GM10847 (cell line): ENCODE measurements around the gene STX8.

Source experiments
- POLR2A ChIP-seq: IDR thresholded peaks from 2 replicates; pipeline ENCODE4 v1.6.1; 2011; ENCODE audit not compliant: insufficient read length; ENCODE audit errors: extremely low read depth

Gene STX8

DNA sequence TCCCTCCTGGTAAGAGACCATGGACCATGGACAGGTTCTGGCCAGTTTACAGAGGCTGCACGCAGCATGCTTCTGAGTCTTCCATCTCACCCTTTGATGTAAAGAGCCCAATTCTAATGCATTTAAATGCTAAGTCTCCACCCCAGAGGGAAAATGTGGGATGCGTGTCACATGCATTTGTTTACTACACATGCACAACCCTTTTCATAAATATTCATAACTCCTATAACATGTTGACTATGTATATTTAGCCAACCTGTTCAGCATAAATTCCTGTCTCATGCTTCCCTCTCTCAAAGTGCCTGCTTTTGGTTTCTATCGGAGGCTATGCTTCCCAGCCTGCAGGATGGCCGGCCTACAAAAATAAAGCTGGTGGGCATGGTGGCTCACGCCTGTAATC lies 260.3 kb downstream of the STX8 start:
- TF ChIP-seq POLR2A, result no peak

- no peak for TF ChIP-seq POLR2A
Measured at GRCh38 chr17:9313346-9313745, 262.3 kb downstream of the STX8 start.

GRCh38 chr17:9309216-9309615 lies 266.4 kb downstream of the STX8 start:
- TF ChIP-seq POLR2A, result no peak

GRCh38 chr17:9308069-9308468 lies 267.6 kb downstream of the STX8 start:
- TF ChIP-seq POLR2A, result no peak

GRCh38 chr17:9307313-9307998 lies 268.2 kb downstream of the STX8 start:
- no peak for TF ChIP-seq POLR2A

DNA sequence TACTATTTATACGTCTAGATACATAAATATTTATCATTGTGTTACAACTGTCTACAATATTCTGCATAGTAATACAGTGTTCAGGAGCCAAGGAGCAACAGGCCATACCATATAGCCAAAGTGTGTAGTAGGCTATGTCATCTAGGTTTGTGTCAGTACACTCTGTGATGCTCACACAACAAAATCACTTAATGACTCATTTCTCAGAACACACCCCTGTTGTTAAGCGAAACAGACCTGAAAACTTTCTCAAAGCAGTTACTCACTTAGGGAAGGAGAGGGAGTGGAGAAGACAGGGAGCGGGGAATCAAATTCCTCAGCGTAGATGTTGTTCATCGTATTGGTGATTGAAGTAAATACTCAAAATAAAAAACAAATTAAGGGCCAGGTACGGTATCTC lies 269.5 kb downstream of the STX8 start:
- TF ChIP-seq POLR2A, result no peak

- no peak for TF ChIP-seq POLR2A
Measured at GRCh38 chr17:9299695-9300094, 275.9 kb downstream of the STX8 start.

GRCh38 chr17:9298776-9299295 lies 276.8 kb downstream of the STX8 start:
- TF ChIP-seq POLR2A, result no peak

DNA sequence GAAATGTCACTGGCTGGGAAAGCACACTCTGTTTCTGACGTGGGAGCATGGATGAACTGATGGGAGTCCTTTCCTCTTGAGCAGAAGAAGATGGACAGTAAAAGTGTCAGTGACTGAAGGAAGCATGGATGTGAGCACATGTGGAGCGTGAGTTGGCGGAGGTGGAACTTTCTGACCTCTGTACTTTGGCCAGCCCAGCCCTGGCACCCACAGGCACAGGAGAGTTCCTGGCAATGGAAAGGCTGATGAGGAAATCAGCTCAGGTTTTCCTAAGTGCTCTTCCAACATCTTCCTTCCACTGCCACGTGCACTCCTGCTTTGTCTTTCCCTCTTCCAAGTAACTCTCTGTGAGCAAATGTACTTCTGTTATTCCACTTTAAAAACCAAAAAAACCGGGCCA lies 277.5 kb downstream of the STX8 start:
- TF ChIP-seq POLR2A, result no peak

DNA sequence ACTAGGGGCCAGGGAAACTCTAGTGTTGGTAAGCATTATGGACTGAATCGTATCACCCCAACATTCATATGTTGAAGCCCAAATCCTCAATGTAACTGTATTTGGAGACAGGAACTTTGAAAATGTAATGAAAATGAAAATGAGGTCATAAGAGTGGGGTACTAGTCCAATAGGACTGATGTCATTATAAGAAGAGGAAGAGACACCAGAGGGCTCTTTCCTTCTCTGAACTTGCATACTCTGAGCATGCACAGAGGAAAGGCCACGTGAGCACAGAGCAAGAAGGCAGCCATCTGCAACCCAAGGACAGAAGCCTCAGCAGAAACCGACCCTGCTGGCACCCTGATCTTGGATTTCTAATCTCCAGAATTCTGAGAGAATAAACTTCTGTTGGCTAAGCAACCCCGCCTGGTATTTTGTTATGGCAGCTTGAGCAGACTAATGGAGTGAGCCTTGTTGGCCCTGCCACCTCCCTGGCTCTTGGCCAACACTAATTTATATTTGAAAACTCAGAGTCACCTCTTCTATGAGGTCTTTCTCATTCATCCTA lies 280.9 kb downstream of the STX8 start:
- no peak for TF ChIP-seq POLR2A

DNA sequence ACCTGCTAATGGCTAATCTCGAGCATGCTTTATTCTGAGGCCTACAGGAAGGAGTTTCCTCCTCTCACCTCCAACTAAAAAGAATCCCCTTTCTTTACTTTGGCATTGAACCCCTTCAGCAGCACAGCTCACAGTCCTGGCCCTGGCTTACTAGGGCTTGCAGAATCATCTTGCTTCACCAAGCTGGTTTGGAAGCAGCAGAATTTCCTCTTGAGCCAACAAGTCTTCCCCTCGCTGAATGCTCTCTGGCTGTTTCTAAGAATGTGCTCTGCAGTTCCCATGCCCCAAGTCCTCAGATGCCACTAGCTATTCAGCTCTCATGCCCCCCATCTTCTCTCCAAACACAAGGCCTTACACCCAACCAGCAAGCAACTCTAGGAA lies 283.1 kb downstream of the STX8 start:
- no peak for TF ChIP-seq POLR2A

DNA sequence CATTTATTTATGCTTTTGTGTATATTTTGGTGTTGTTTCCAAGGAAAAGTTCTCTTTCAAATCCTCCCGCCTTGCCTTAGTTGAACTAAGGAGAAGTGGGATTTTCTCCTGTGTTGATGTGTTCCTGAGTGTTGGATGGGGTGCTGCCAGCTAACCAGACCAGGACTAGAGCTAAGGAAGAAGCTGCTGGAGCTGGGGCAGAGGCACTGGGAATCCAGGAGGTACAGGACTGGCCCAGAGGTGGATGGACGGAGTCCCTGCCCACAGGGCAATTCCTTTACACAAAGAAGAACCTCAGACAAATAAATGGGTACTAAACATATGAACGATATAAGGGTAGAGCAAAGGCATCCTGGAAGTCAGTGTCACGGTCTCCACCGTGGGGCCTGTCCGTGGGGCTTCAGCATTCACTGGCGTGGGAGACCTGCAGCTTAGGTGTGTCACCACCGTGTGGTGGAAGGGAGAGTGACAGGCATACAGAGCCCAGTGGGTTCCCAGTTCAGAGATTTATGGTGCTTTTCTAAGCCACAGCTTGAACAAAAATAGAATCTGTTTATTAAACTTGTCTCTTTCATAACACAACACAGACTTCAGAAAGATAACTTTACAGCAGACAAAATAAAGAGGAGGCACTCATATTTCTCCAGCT lies 283.6 kb downstream of the STX8 start:
- no peak for TF ChIP-seq POLR2A

GRCh38 chr17:9290226-9290613 lies 285.4 kb downstream of the STX8 start:
- no peak for TF ChIP-seq POLR2A

DNA sequence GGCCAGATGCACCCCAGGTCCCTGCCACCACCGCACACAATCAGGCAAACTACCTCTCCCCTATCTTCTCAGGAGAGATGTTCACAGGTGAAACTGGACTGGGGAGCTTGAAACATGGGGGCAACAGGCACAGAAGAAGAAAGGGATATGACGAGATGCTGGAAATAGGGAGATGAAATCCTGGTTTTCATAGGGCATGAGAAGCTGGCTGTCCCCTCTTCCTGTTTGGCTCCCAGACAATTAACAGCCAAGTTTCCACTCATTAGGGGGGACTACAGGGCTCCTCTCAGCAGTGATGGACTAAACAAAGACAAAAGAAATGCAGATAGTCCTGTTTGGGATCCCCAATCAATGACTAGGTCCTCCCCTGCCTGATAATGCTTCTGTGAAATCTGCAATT lies 288.3 kb downstream of the STX8 start:
- TF ChIP-seq POLR2A, result no peak

DNA sequence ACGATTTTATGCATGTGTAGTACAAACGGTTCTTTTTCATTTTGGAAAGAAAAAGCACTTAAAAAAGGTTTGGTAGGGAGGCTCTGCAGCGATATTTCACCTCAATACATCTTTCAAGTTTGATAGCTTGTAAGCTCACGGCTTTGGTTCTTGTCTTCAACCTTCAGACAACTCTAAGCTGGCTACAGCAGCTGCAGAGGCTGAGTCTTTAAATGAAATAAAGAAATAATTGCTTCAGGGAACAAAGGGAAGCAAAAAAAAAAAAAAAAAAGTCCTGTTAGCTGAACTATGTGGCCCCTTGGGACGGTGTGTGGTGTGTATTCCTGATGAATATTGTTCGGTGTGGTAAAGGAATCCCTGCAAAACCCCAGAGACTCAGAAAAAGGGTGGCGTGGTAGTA lies 289.2 kb downstream of the STX8 start:
- TF ChIP-seq POLR2A, result no peak

- no peak for TF ChIP-seq POLR2A
Measured at GRCh38 chr17:9285602-9286427, 289.8 kb downstream of the STX8 start.
